ENCODE data around the gene MGAT3. TPM values are rescaled to one million over a fixed set of nuclear protein-coding genes. Genes with fewer than 3 reads are reported as not detected.

The MGAT3 gene
- polyA plus RNA-seq, 1 of the 3 experiments (the other 2 are of a cell fraction): 0.16 TPM

- no peak for DNase-seq
- no peaks in the 10 kb centered on the region for H3K79me2 ChIP-seq (ENCODE audit: insufficient read depth)
- H3F3A ChIP-seq (replicated peaks; ENCODE audit: insufficient read depth): no peaks in the 10 kb centered on the region
- no peak overlapping the region for H3K4me2 ChIP-seq
- no peak overlapping the region for H2AFZ ChIP-seq (ENCODE audit: low read depth)
- H3K27me3 ChIP-seq (ENCODE audit: insufficient read depth): no peaks in the 10 kb centered on the region
- H3K36me3 ChIP-seq (replicated peaks in 1 of 2; ENCODE audit: control insufficient read depth in 1 of 2, insufficient read depth in 2 of 2, low read length in 1 of 2): no peaks in the 10 kb centered on the region
- no peak overlapping the region for H3K27ac ChIP-seq (ENCODE audit: low read depth in 2 of 2, low read length in 1 of 2)
- no peaks in the 10 kb centered on the region for H3K9me2 ChIP-seq
- no peaks in the 10 kb centered on the region for H3K9me3 ChIP-seq
- TF ChIP-seq TEAD4 (IDR thresholded peaks at IDR 0.05; ENCODE audit: borderline replicate concordance, insufficient read depth) (no peak), CHD2 (IDR thresholded peaks at IDR 0.05; ENCODE audit: low read length, partially characterized antibody) (no peak), JUND (IDR thresholded peaks at IDR 0.05) (no peak), MEF2A (IDR thresholded peaks at IDR 0.05; ENCODE audit: borderline replicate concordance, low read depth) (no peak), FOXM1 (IDR thresholded peaks at IDR 0.05; ENCODE audit: low read depth) (no peak), ZBTB33 (IDR thresholded peaks at IDR 0.05; ENCODE audit: borderline replicate concordance, low read depth) (no peak), GABPA (IDR thresholded peaks at IDR 0.05; ENCODE audit: low read depth) (no peak), IRF3 (IDR thresholded peaks at IDR 0.05; ENCODE audit: low read depth, low read length) (no peak), YY1 (IDR thresholded peaks at IDR 0.05; ENCODE audit: low read depth) (no peak), TCF12 (IDR thresholded peaks at IDR 0.05) (no peak), NFIC (IDR thresholded peaks at IDR 0.05; ENCODE audit: borderline replicate concordance) (no peak), RFX5 (IDR thresholded peaks at IDR 0.05; ENCODE audit: low read length) (no peak), MXI1 (IDR thresholded peaks at IDR 0.05; ENCODE audit: low read depth, low read length) (no peak), GATA2 (CRISPR knock-in tag; IDR thresholded peaks at IDR 0.05) (no peak)
- H3K9ac ChIP-seq: no peak overlapping the region
- ChIA-PET POLR2A (no interaction called here), CTCF (interaction anchor here (1.0 kb wide), 1 partner anchor 49 kb away, joined by 3 read pairs; the partner anchor contains the start of gene ATF4)
- no peaks in the 10 kb centered on the region for H4K20me1 ChIP-seq (ENCODE audit: insufficient read depth)
- WGBS (ENCODE audit: low lambda C conversion rate): 76% methylated on average over 8 of the region's 13 CpGs
- peaks cover 8 to 53% of the 10 kb centered on the region in 2 experiments; a peak in 3 of 4 replicates for H3K4me1 ChIP-seq (ENCODE audit: control insufficient read depth in 1 of 2, insufficient read depth in 2 of 2, low read depth in 1 of 2, low read length in 1 of 2)
- no peak overlapping the region for H3K4me3 ChIP-seq (ENCODE audit: low read depth in 2 of 2, low read length in 1 of 2)
These were observed 14.7 kb downstream of the MGAT3 start for GRCh38 chr22:39471381-39472141.

All from SK-N-SH (cell line).